SK-MEL-5 (cell line): ENCODE results near the gene AKNA. TPM values are rescaled to one million over a fixed set of nuclear protein-coding genes. Genes with fewer than 3 reads are reported as not detected.
A peak's percentile ranks its signal among the peaks of the same experiment; 100 is the strongest.
"Not testable (repeated sequence)": the region's sequence is repeated elsewhere in the genome, so short reads cannot be mapped to it uniquely, and the experiment has no call there.

Source experiments
- DNase-seq: peaks from one replicate; pipeline ENCODE4 v3.0.0-alpha.2; 2016; ENCODE audit warnings: low read depth, low spot score
- in situ Hi-C: cut with HindIII; loops from 2 replicates; pipeline ENCODE4 v1.10.0; 2016; ENCODE audit warnings: low sequenced_read_pairs, high pct_unique_total_duplicates, low pct_unique_long_range_greater_than_20kb
- total RNA-seq: library from RNA; depleted of rRNA; stranded (reverse); fragments of >200 nt; shearing (Covaris generic); gene quantifications from 2 replicates; pipeline ENCODE4 v1.2.3, GENCODE V29; 2014

Gene AKNA
- total RNA-seq, 1 experiment from 2014 or later, result 5.5 TPM

- DNase-seq, in situ Hi-C loops: not testable (repeated sequence)
Measured at GRCh38 chr9:114324965-114325364, 62.8 kb downstream of the AKNA start.

- DNase-seq, result no peak
- in situ Hi-C loops, result no loop called here
Measured at GRCh38 chr9:114324492-114324891, 63.3 kb downstream of the AKNA start.

- DNase-seq, in situ Hi-C loops: not testable (repeated sequence)
Measured at GRCh38 chr9:114323849-114324248, 63.9 kb downstream of the AKNA start.

GRCh38 chr9:114322831-114323531, 64.8 kb downstream of the AKNA start, which contains the start of gene ORM1:
Gene ORM1 (plus strand): TSS chr9:114323098. CDS start chr9:114323134, 36 bp downstream.
- in situ Hi-C loops, DNase-seq: not testable (repeated sequence)

- in situ Hi-C loops, DNase-seq: not testable (repeated sequence)
Measured at GRCh38 chr9:114322160-114322818, 65.5 kb downstream of the AKNA start.

GRCh38 chr9:114321759-114322158, 66.0 kb downstream of the AKNA start:
- in situ Hi-C loops, result no loop called here
- DNase-seq, result no peak

GRCh38 chr9:114320710-114321109, 67.1 kb downstream of the AKNA start:
- in situ Hi-C loops, DNase-seq: not testable (repeated sequence)

- no peak for DNase-seq
- in situ Hi-C loops, result no loop called here
Measured at GRCh38 chr9:114319147-114319546, 68.6 kb downstream of the AKNA start.

- in situ Hi-C loops, result no loop called here
- no peak for DNase-seq
Measured at GRCh38 chr9:114318416-114318815, 69.4 kb downstream of the AKNA start.

- DNase-seq, result peak; percentile 58
- in situ Hi-C loops, result no loop called here
Measured at GRCh38 chr9:114317665-114318357, 70.0 kb downstream of the AKNA start.

- DNase-seq, result no peak
Measured at GRCh38 chr9:114316605-114317230, 71.1 kb downstream of the AKNA start.

GRCh38 chr9:114315723-114316363, 71.9 kb downstream of the AKNA start:
- DNase-seq, result no peak

More at GRCh38 chr9:114316605-114317230, 71.1 kb downstream of the AKNA start:
- in situ Hi-C loops, result no loop called here

GRCh38 chr9:114314881-114315722, 72.7 kb downstream of the AKNA start:
- in situ Hi-C loops, result no loop called here
- DNase-seq, result no peak

More at GRCh38 chr9:114315723-114316363, 71.9 kb downstream of the AKNA start:
- in situ Hi-C loops, result no loop called here

- in situ Hi-C loops, result no loop called here
- no peak for DNase-seq
Measured at GRCh38 chr9:114314256-114314867, 73.4 kb downstream of the AKNA start.

GRCh38 chr9:114313186-114313585, 74.6 kb downstream of the AKNA start:
- DNase-seq, result no peak
- in situ Hi-C loops, result no loop called here

- in situ Hi-C loops, result no loop called here
Measured at GRCh38 chr9:114312513-114312875, 75.3 kb downstream of the AKNA start.

More at GRCh38 chr9:114312513-114312875, 75.3 kb downstream of the AKNA start:
- no peak for DNase-seq
